ENCODE results near the gene CPEB4. TPM values are rescaled to one million over a fixed set of nuclear protein-coding genes. Genes with fewer than 3 reads are reported as not detected.

CPEB4 gene
- total and polyA plus RNA-seq, 9 of the 15 experiments (the other 6 are each of a cell fraction or from before 2014, with no cell fraction given): 7.4 to 21.3 (median 12.4) TPM

DNA sequence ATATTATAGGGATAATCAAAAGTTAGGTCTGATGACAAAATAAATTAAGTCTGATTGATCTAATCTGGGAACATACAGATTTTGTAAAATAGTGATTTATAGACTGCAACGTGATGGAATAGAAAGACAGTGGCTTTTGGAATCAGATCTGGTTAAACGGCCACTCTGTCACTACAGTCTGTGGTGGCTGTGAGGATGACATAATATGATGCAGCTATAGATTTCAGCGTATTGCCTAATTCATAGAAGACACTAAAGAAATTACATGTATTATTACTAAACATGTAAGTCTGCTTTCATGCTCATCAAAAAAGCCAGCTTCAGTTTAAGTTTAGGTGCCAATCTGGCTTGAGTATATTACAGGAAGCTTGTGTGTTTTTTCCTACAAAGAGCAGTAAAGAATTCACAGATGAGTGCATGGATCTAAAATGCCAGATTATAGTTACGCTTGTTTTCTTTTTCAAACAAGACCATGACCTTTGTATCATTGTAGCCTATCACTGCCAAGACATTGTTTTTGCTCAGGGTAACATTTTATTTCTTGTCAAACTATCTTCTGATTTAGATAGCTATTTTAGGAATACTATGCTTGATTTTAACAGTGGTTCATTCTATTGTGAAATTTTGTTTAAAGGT lies 25.7 kb downstream of the CPEB4 start:
- in situ Hi-C loops (cut with MboI): no loop called here
- Histone ChIP-seq H3K27me3 (ENCODE audit: control insufficient read depth in 2 of 2, insufficient read depth in 2 of 2, low read length in 2 of 2) (no peaks in the 10 kb centered on the region), H3K79me2 (ENCODE audit: control insufficient read depth, insufficient read depth, low read length) (peaks cover 57% of the 10 kb centered on the region), H3K9ac (ENCODE audit: insufficient read depth in 1 of 2, low read depth in 2 of 2, low read length in 2 of 2) (no peak overlapping the region), H3K36me3 (ENCODE audit: control insufficient read depth, insufficient read depth, low read length) (peaks cover 26% of the 10 kb centered on the region), H3K4me2 (ENCODE audit: insufficient read depth, low read length) (no peak overlapping the region), H4K20me1 (replicated peaks; ENCODE audit: control insufficient read depth, insufficient read depth, low read length) (no peaks in the 10 kb centered on the region; the same call in 1 of the 2 replicates), H3K4me1 (replicated peaks in 1 of 2; ENCODE audit: control insufficient read depth in 2 of 2, insufficient read depth in 2 of 2, low read length in 2 of 2) (peaks cover 0 to 22% of the 10 kb centered on the region in 2 experiments; a peak in 2 of 5 replicates), H2AFZ (ENCODE audit: low read depth, low read length) (no peak overlapping the region), H3K27ac (ENCODE audit: extremely low read depth, low read depth, low read length) (peak overlapping the region; percentile 3; the same call in 1 of the 3 replicates), H3K9me1 (ENCODE audit: control insufficient read depth, insufficient read depth, low read length) (no peaks in the 10 kb centered on the region), H3K4me3 (no peak overlapping the region), H3K9me3 (replicated peaks; ENCODE audit: control insufficient read depth, insufficient read depth, low read depth, low read length) (no peaks in the 10 kb centered on the region)
- BruUV-seq (replicated peaks): no TSS peak
- ATAC-seq: no peak
- intact Hi-C loops (cut with micrococcal nuclease): no loop called here
- no peak for FAIRE-seq
- CTCF ChIA-PET (ENCODE audit: low intra/inter-chr PET ratio): no interaction called here
- WGBS (ENCODE audit: insufficient coverage, low coverage, missing lambda C conversion rate): 23% methylated on average over 4 of the region's 4 CpGs
- no peak for DNase-seq (ENCODE audit: extremely low read depth in 1 of 4, low spot score in 3 of 4)
- POLR2A ChIA-PET: interaction anchor here (1.0 to 1.6 kb wide), 5 partner anchors 11 to 177 kb away, joined by 3 to 6 read pairs (median 3); partner anchors contain the start of gene CPEB4
- TF ChIP-seq HMG20B (CRISPR knock-in tag; IDR thresholded peaks at IDR 0.05) (no peak), CCNT2 (IDR thresholded peaks at IDR 0.05; ENCODE audit: borderline replicate concordance, extremely low read depth, insufficient read length, low read depth, low read length) (peak; percentile 22), NR2C2 (CRISPR knock-in tag; IDR thresholded peaks at IDR 0.05) (no peak), NR2C2 (tag; IDR thresholded peaks at IDR 0.05) (peak; percentile 21; the same call in 1 of the 2 replicates), JUNB (CRISPR knock-in tag; conservative IDR thresholded peaks at IDR 0.05) (no peak), XRCC3 (IDR thresholded peaks at IDR 0.05) (no peak), HNRNPK (IDR thresholded peaks at IDR 0.05; ENCODE audit: low read depth, low read length, poor library complexity, severe bottlenecking) (no peak), IFI16 (CRISPR knock-in tag; IDR thresholded peaks at IDR 0.05) (no peak), ZNF408 (CRISPR knock-in tag; IDR thresholded peaks at IDR 0.05; ENCODE audit: low read depth) (no peak), HOXB6 (CRISPR knock-in tag; IDR thresholded peaks at IDR 0.05; ENCODE audit: borderline replicate concordance) (no peak), ZFP36 (IDR thresholded peaks at IDR 0.05; ENCODE audit: low read depth, low read length, partially characterized antibody) (no peak), STAT5A (IDR thresholded peaks at IDR 0.05; ENCODE audit: borderline replicate concordance, low read length) (no peak), JUND (IDR thresholded peaks at IDR 0.05; ENCODE audit: borderline replicate concordance, low read depth, low read length) (peak; percentile 69; the same call in 1 of the 2 replicates), JUND (tag; IDR thresholded peaks at IDR 0.05; ENCODE audit: borderline replicate concordance, low read depth, low read length) (peak; percentile 77)
- TF ChIP-seq, protein P1, sequence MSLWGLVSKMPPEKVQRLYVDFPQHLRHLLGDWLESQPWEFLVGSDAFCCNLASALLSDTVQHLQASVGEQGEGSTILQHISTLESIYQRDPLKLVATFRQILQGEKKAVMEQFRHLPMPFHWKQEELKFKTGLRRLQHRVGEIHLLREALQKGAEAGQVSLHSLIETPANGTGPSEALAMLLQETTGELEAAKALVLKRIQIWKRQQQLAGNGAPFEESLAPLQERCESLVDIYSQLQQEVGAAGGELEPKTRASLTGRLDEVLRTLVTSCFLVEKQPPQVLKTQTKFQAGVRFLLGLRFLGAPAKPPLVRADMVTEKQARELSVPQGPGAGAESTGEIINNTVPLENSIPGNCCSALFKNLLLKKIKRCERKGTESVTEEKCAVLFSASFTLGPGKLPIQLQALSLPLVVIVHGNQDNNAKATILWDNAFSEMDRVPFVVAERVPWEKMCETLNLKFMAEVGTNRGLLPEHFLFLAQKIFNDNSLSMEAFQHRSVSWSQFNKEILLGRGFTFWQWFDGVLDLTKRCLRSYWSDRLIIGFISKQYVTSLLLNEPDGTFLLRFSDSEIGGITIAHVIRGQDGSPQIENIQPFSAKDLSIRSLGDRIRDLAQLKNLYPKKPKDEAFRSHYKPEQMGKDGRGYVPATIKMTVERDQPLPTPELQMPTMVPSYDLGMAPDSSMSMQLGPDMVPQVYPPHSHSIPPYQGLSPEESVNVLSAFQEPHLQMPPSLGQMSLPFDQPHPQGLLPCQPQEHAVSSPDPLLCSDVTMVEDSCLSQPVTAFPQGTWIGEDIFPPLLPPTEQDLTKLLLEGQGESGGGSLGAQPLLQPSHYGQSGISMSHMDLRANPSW (CRISPR knock-in tag; IDR thresholded peaks at IDR 0.05): no peak
